ENCODE data around the gene ENPP1.
"Not testable (repeated sequence)": the region's sequence is repeated elsewhere in the genome, so short reads cannot be mapped to it uniquely, and the experiment has no call there.

ENPP1 gene

DNA sequence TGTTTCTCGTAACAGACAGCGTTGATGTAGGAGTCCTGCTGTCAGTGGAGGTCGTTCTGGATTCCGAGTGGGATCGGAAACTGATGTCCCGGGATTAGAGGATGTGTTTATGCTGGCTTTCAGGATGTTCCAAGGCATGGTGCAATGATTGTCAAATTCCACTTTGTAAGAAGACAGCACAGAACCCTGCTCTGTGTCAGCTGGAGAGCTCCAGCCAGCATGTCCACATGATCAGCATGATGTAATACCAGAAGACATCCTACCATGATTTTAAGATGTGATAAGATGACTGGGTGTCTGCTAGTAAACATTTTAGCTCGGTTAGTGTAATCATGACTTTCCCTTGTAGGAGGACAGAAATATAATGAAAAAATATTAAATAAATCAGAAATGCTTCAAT is 20.3 kb downstream of the ENPP1 start:
- no peak for DNase-seq (ENCODE audit: low read depth in 2 of 3, low spot score in 2 of 3)

- DNase-seq (ENCODE audit: low read depth in 2 of 3, low spot score in 2 of 3) = no peak
These were observed 21.1 kb downstream of the ENPP1 start for GRCh38 chr6:131828951-131829350.

GRCh38 chr6:131831392-131831791 is 23.6 kb downstream of the ENPP1 start:
- no peak for DNase-seq (ENCODE audit: low read depth in 2 of 3, low spot score in 2 of 3)

DNA sequence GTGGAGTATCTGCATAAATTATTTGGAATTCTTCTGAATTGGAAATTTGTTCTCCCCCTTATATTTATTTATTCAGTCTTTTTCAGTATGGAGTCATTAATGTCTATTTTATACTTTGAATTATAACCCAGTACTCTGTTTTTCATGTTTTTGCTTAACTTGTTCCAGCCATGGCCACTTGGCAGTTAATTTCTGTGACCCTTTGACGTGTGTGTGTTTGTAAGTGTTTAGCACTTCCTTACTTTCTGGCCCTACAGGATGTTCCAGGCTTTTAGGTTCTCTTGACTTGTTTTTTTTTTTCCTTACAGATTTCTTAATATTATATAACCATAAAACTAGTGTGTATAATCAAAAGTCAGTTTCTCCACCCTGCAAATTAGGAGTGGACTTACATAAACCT is 24.1 kb downstream of the ENPP1 start:
- DNase-seq (ENCODE audit: low read depth in 2 of 3, low spot score in 2 of 3) = no peak

- no peak for DNase-seq (ENCODE audit: low read depth in 2 of 3, low spot score in 2 of 3)
These were observed 24.5 kb downstream of the ENPP1 start for GRCh38 chr6:131832363-131832762.

GRCh38 chr6:131838051-131838450 is 30.2 kb downstream of the ENPP1 start:
- no peak for DNase-seq (ENCODE audit: low read depth in 2 of 3, low spot score in 2 of 3)

DNA sequence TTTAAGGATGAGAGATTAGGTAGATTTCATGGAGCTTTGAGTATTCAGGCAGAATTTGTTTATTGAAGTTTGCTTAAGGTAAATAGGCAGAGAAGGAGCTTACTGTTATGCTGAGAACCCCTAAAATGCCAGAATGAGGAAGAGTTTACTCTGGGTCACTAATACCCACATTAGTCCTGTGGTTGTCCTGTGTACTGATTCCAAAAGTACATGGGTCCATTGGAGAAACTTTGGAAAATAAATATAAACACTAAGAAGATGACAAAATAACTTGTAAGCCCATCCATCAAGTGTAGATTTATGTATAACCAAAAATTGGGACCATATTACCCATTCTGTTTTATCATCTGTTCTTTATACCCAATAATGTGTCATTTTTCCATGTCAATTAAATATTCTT is 31.6 kb downstream of the ENPP1 start:
- DNase-seq (ENCODE audit: low read depth in 2 of 3, low spot score in 2 of 3) = no peak

DNA sequence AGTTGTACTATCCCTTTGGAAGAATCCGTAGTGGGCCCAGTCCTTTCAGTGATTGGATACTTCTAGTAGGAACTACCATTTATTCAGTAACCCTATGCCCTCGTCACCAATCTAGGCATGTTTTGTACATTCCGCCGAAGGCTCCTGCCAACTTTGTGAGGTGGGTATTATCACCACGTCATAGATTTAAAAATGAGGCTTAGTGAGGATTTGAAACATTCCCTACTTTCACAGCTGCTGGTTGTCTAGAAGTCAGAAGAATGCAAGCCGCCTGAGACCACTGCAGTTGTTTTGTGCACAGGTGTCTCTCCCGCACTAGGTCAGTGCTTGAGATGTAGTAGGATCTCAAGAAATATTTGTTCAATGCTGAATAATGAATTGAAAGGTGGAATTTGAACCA is 32.6 kb downstream of the ENPP1 start:
- no peak for DNase-seq (ENCODE audit: low read depth in 2 of 3, low spot score in 2 of 3)

GRCh38 chr6:131840936-131841583 is 33.2 kb downstream of the ENPP1 start:
- no peak for DNase-seq (ENCODE audit: low read depth in 2 of 3, low spot score in 2 of 3)

GRCh38 chr6:131843768-131844167 is 35.9 kb downstream of the ENPP1 start:
- no peak for DNase-seq (ENCODE audit: low read depth in 2 of 3, low spot score in 2 of 3)

- no peak for DNase-seq (ENCODE audit: low read depth in 2 of 3, low spot score in 2 of 3)
These were observed 36.5 kb downstream of the ENPP1 start for GRCh38 chr6:131844243-131844841.

DNA sequence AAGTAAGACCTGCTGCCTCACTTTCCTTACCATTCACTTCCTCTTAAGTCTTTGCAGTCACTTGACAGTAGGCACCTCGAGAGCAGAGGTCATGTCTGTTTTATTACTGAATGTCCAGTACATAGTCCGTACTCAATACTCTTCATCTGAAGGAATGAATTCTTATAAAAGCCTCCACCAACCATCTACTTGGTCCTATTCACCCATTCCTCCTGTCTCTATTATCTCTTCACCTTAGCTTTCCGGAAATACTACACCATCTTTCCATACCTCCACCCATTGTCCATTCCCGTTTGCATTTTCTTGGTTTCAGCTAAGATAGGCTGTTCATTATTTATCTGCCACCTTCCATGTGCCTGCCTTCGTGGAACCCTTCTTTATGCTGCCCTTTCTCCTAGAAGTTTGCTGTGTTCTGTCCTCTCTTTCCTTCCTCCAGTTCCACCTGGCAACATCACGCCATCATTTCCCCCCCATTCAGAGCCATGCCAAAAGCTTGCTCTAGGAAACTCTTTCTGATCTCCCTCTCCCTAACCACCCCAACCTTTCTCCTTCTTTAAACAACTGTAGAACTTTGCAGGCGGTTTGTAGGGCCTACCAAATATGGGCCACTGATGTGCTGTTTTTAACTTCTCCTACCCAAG is 38.3 kb downstream of the ENPP1 start:
- DNase-seq (ENCODE audit: low read depth in 2 of 3, low spot score in 2 of 3) = no peak

GRCh38 chr6:131846905-131847304 is 39.1 kb downstream of the ENPP1 start:
- no peak for DNase-seq (ENCODE audit: low read depth in 2 of 3, low spot score in 2 of 3)

DNA sequence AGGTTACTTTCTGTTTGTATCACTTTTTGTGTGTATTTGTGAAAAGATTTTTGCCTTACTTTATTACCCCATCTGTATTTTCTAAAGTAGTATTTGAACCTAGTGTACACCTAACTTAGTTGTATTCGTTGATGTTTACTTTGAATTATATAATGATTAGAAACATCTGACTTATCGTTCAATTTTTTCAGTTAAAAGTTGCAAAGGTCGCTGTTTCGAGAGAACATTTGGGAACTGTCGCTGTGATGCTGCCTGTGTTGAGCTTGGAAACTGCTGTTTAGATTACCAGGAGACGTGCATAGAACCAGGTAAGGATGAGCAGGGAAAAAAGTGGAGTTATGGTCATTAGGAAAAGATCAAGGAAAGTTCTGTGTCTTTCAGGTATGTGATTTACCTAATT is 42.0 kb downstream of the ENPP1 start:
- DNase-seq (ENCODE audit: low read depth in 2 of 3, low spot score in 2 of 3) = no peak

- DNase-seq (ENCODE audit: low read depth in 2 of 3, low spot score in 2 of 3) = no peak
These were observed 43.4 kb downstream of the ENPP1 start for GRCh38 chr6:131851049-131851769.

GRCh38 chr6:131852200-131852599 is 44.4 kb downstream of the ENPP1 start:
- DNase-seq (ENCODE audit: low read depth in 2 of 3, low spot score in 2 of 3) = no peak

GRCh38 chr6:131854803-131855202 is 47.0 kb downstream of the ENPP1 start:
- no peak for DNase-seq (ENCODE audit: low read depth in 2 of 3, low spot score in 2 of 3)

- DNase-seq (ENCODE audit: low read depth in 2 of 3, low spot score in 2 of 3) = no peak
These were observed 51.1 kb downstream of the ENPP1 start for GRCh38 chr6:131858765-131859415.

GRCh38 chr6:131859658-131860057 is 51.8 kb downstream of the ENPP1 start:
- DNase-seq (ENCODE audit: low read depth in 2 of 3, low spot score in 2 of 3) = not testable (repeated sequence)

DNA sequence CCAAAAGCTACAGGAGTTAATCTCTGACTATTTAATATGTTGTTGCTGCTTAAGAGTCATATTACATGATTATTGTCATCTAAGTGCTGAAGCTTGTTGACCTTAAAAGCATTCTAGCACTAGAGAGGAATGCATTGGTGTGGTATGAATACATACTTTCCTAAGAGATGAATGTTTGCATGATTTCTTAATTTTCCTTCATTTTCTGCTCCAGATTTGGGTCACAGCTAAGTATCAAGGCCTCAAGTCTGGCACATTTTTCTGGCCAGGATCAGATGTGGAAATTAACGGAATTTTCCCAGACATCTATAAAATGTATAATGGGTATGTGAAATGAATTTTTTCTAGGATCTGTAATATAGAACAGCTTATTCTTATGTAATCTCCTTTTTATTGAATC is 53.6 kb downstream of the ENPP1 start:
- DNase-seq (ENCODE audit: low read depth in 2 of 3, low spot score in 2 of 3) = no peak

GRCh38 chr6:131862476-131862875 is 54.7 kb downstream of the ENPP1 start:
- no peak for DNase-seq (ENCODE audit: low read depth in 2 of 3, low spot score in 2 of 3)

DNA sequence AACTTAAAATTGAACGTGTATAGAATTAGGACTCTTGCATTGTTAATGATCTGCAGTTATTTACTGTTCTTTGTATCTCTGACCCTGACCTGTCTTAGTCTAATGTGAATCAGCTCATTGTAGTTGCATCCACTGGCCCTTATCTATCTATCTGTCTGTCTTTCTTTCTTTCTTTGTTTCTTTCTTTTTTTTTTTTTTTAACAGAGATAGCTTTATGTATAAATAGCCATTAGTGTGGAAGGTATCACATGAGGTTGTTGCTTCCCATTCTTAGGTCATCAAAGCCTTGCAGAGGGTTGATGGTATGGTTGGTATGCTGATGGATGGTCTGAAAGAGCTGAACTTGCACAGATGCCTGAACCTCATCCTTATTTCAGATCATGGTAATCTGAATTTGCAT is 59.9 kb downstream of the ENPP1 start:
- no peak for DNase-seq (ENCODE audit: low read depth in 2 of 3, low spot score in 2 of 3)
